WTC11 (cell line): Measurements from ENCODE around the gene PGAP3. TPM values are rescaled to one million over a fixed set of nuclear protein-coding genes. Genes with fewer than 3 reads are reported as not detected.

ENCODE experiments used
- ATAC-seq: fragments of 200-7000 bp; cut with Tn5 transposase; 2 replicates; pipeline ENCODE4 v1.10.0; 2021; ENCODE audit warnings: mild to moderate bottlenecking, moderate library complexity
- CTCF ChIA-PET: fragments of 300-600 bp; sonication (Branson Sonifier 250); formaldehyde crosslinking; loops from one replicate; lab custom pipeline; 2021; ENCODE audit warnings: antibody characterized with exemption; lab: Charles Lee
- POLR2A ChIA-PET: fragments of 350-600 bp; sonication (Branson Sonifier 250); formaldehyde crosslinking; loops from one replicate; lab custom pipeline; 2021; ENCODE audit warnings: antibody characterized with exemption; lab: Charles Lee
- DNase-seq: peaks from one replicate; pipeline ENCODE4 v3.0.0; 2021; ENCODE audit warnings: low spot score
- H3K27ac Mint-ChIP-seq: 2 replicates; pipeline ENCODE4 v1.8.0; 2021; ENCODE audit warnings: mixed read lengths
- H3K27me3 Mint-ChIP-seq: 2 replicates; pipeline ENCODE4 v1.8.0; 2021; ENCODE audit warnings: low read depth, mild to moderate bottlenecking, moderate library complexity, mixed read lengths
- H3K36me3 Mint-ChIP-seq: 2 replicates; pipeline ENCODE4 v1.8.0; 2021; ENCODE audit warnings: mixed read lengths
- H3K4me1 Mint-ChIP-seq: 2 replicates; pipeline ENCODE4 v1.8.0; 2022; ENCODE audit warnings: mixed read lengths
- H3K4me3 Mint-ChIP-seq: 2 replicates; pipeline ENCODE4 v1.8.0; 2021; ENCODE audit warnings: mild to moderate bottlenecking, moderate library complexity, mixed read lengths
- H3K9me3 Mint-ChIP-seq: 2 replicates; pipeline ENCODE4 v1.8.0; 2021; ENCODE audit warnings: mixed read lengths
- AR ChIP-seq: fragments of 250-450 bp; sonication (Bioruptor Pico); IDR thresholded peaks from 2 replicates; pipeline ENCODE4 v1.9.0; 2021; ENCODE audit warnings: mild to moderate bottlenecking
- ATF3 ChIP-seq: sonication (generic); formaldehyde crosslinking; conservative IDR thresholded peaks from 2 replicates; pipeline ENCODE4 v1.8.1; 2022; ENCODE audit warnings: mild to moderate bottlenecking, missing genetic modification reagents
- ERG ChIP-seq: fragments of 250-450 bp; sonication (Bioruptor Pico); IDR thresholded peaks from 2 replicates; pipeline ENCODE4 v1.8.0; 2021; ENCODE audit warnings: mild to moderate bottlenecking
- FOXJ3 ChIP-seq: sonication (generic); formaldehyde crosslinking; IDR thresholded peaks from 2 replicates; pipeline ENCODE4 v1.9.0; 2021; ENCODE audit warnings: missing genetic modification reagents, mild to moderate bottlenecking, borderline replicate concordance
- FOXP4 ChIP-seq: sonication (generic); formaldehyde crosslinking; IDR thresholded peaks from 2 replicates; pipeline ENCODE4 v1.8.0; 2022; ENCODE audit warnings: mild to moderate bottlenecking, missing genetic modification reagents
- HMGXB4 ChIP-seq: sonication (generic); formaldehyde crosslinking; IDR thresholded peaks from 2 replicates; pipeline ENCODE4 v1.8.1; 2023; ENCODE audit warnings: mild to moderate bottlenecking, moderate library complexity, missing genetic modification reagents
- MXD4 ChIP-seq: fragments of 250-450 bp; sonication (Bioruptor Pico); IDR thresholded peaks from 2 replicates; pipeline ENCODE4 v1.8.0; 2021; ENCODE audit warnings: mild to moderate bottlenecking, moderate library complexity, borderline replicate concordance
- NR2C2 ChIP-seq: sonication (generic); formaldehyde crosslinking; IDR thresholded peaks from 2 replicates; pipeline ENCODE4 v1.8.0; 2022; ENCODE audit warnings: mild to moderate bottlenecking, missing genetic modification reagents
- NR3C1 ChIP-seq: sonication (generic); formaldehyde crosslinking; conservative IDR thresholded peaks from 2 replicates; pipeline ENCODE4 v1.8.1; 2023; ENCODE audit warnings: low read depth, mild to moderate bottlenecking, missing genetic modification reagents
- PREB ChIP-seq: sonication (generic); formaldehyde crosslinking; IDR thresholded peaks from 2 replicates; pipeline ENCODE4 v1.8.1; 2022; ENCODE audit warnings: mild to moderate bottlenecking, missing genetic modification reagents, moderate library complexity, borderline replicate concordance
- ZNF121 ChIP-seq: sonication (generic); formaldehyde crosslinking; IDR thresholded peaks from 2 replicates; pipeline ENCODE4 v1.8.0; 2023; ENCODE audit warnings: missing genetic modification reagents
- ZNF281 ChIP-seq: sonication (generic); formaldehyde crosslinking; IDR thresholded peaks from 2 replicates; pipeline ENCODE4 v1.8.0; 2023; ENCODE audit warnings: mild to moderate bottlenecking, missing genetic modification reagents
- ZNF671 ChIP-seq: fragments of 250-450 bp; sonication (Bioruptor Pico); IDR thresholded peaks from 2 replicates; pipeline ENCODE4 v1.8.0; 2021; ENCODE audit warnings: mild to moderate bottlenecking
- total RNA-seq: library from RNA; stranded (reverse); gene quantifications from 3 replicates; pipeline ENCODE4 v1.2.3, GENCODE V29; 2021

Gene PGAP3
- total RNA-seq, 1 experiment from 2014 or later, result 24.9 TPM

GRCh38 chr17:39653316-39653661 lies 34.6 kb downstream of the PGAP3 start:
- no peak for TF ChIP-seq MXD4
- TF ChIP-seq FOXJ3 (CRISPR knock-in tag), result no peak
- TF ChIP-seq FOXP4 (CRISPR knock-in tag), result no peak
- no peak for TF ChIP-seq NR2C2 (CRISPR knock-in tag)
- TF ChIP-seq ATF3 (CRISPR knock-in tag), result no peak
- TF ChIP-seq AR (CRISPR knock-in tag), result no peak
- TF ChIP-seq HMGXB4 (CRISPR knock-in tag), result no peak
- TF ChIP-seq PREB (CRISPR knock-in tag), result no peak
- no peak for TF ChIP-seq NR3C1 (CRISPR knock-in tag)
- Mint-ChIP-seq H3K9me3 (no peaks in the 10 kb centered on the region), H3K27ac (no peak overlapping the region; the same call in 1 of the 2 replicates), H3K36me3 (peaks cover 5% of the 10 kb centered on the region), H3K4me1 (peaks cover 48% of the 10 kb centered on the region), H3K4me3 (no peak overlapping the region), H3K27me3 (no peaks in the 10 kb centered on the region; the same call in 1 of the 2 replicates)
- POLR2A ChIA-PET, result interaction anchor here (0.5 to 1.1 kb wide), 4 partner anchors 25 to 330 kb away, joined by 3 to 4 read pairs (median 3); partner anchors contain the start of gene ERBB2
- CTCF ChIA-PET, result interaction anchor here (0.6 to 18.1 kb wide), 27 partner anchors 9 to 192 kb away, joined by 3 to 851 read pairs (median 10); partner anchors contain the start of genes CDK12, ERBB2, MIEN1 and PGAP3
- ATAC-seq (no peak; the same call in 1 of the 2 replicates), DNase-seq (no peak)

- H3K9me3 Mint-ChIP-seq, result no peaks in the 10 kb centered on the region
- CTCF ChIA-PET, result interaction anchor here (0.6 to 18.1 kb wide), 19 partner anchors 9 to 105 kb away, joined by 3 to 851 read pairs (median 13); partner anchors contain the start of genes ERBB2, MIEN1, PNMT and PPP1R1B
- POLR2A ChIA-PET, result interaction anchor here (0.5 to 1.1 kb wide), 5 partner anchors 11 to 331 kb away, joined by 3 to 4 read pairs (median 3); partner anchors contain the start of gene ERBB2
- peaks cover 46% of the 10 kb centered on the region for H3K4me1 Mint-ChIP-seq
- no peak overlapping the region for H3K4me3 Mint-ChIP-seq
- no peaks in the 10 kb centered on the region; the same call in 1 of the 2 replicates for H3K27me3 Mint-ChIP-seq
- TF ChIP-seq ZNF671 (no peak), HMGXB4 (CRISPR knock-in tag) (no peak), ZNF121 (CRISPR knock-in tag) (peak; percentile 41; the same call in 1 of the 2 replicates), ERG (CRISPR knock-in tag) (0 out of 2 replicates have a peak, but pooled peaks have one; percentile 56), ZNF281 (0 out of 2 replicates have a peak, but pooled peaks have one; percentile 14)
- ATAC-seq, result peak; percentile 82
- peak; percentile 38 for DNase-seq
- peaks cover 1% of the 10 kb centered on the region for H3K36me3 Mint-ChIP-seq
- H3K27ac Mint-ChIP-seq, result peak overlapping the region; percentile 75
These were observed 35.1 kb downstream of the PGAP3 start for GRCh38 chr17:39652587-39653315.
